Thyroid gland (tissue), 4 donors: ENCODE results near the gene GPC5. TPM values are rescaled to one million over a fixed set of nuclear protein-coding genes. Genes with fewer than 3 reads are reported as not detected.

Experiments used
- DNase-seq, 2 donors: peaks; one replicate each; pipeline ENCODE4 v3.0.0-alpha.2; 2019
- H3K27ac ChIP-seq, 3 donors: fragments of 200-600 bp; sonication (generic); 1 replicate in 2 of 3; 2 replicates in 1 of 3; pipeline ENCODE4 v1.5.1; 2016 to 2019; ENCODE audit warnings: mild to moderate bottlenecking in 1 of 3, moderate library complexity in 1 of 3
- H3K27me3 ChIP-seq: fragments of 200-600 bp; sonication (generic); one replicate; pipeline ENCODE4 v1.5.1; 2019
- H3K36me3 ChIP-seq, 2 donors: fragments of 200-600 bp; sonication (generic); one replicate each; pipeline ENCODE4 v1.5.1; 2016 to 2019
- H3K4me1 ChIP-seq, 2 donors: fragments of 200-600 bp; sonication (generic); one replicate each; pipeline ENCODE4 v1.5.1; 2017 to 2019
- H3K4me3 ChIP-seq, 3 donors: fragments of 200-600 bp; sonication (generic); replicated peaks in 1 of 3; 1 replicate in 2 of 3; 2 replicates in 1 of 3; pipeline ENCODE4 v1.5.1; 2016; ENCODE audit warnings: mild to moderate bottlenecking in 1 of 3
- H3K9me3 ChIP-seq: fragments of 200-600 bp; sonication (generic); one replicate; pipeline ENCODE4 v1.5.1; 2017
- POLR2A ChIP-seq, 2 donors: fragments of 450-650 bp; IDR thresholded peaks; one replicate each; pipeline ENCODE4 v1.6.1; 2017; ENCODE audit warnings: antibody characterized with exemption in 2 of 2, mild to moderate bottlenecking in 2 of 2, moderate library complexity in 1 of 2
- WGBS, 2 donors: methylation state at CpG; one replicate each; pipeline ENCODE4 v1.1.5; 2017; 5-methylcytosine and 5-hydroxymethylcytosine counted together
- intact Hi-C: fragments of 100-400 bp; cut with DNase I; formaldehyde crosslinking; loops from one replicate; pipeline ENCODE4 v1.15.1; 2023
- total RNA-seq, 4 donors: library from RNA; depleted of rRNA; stranded (reverse); fragments of >200 nt; gene quantifications; one replicate each; pipeline ENCODE4 v1.2.3, GENCODE V29; 2016
- TF ChIP-seq, protein P1 (sequence below), 6 experiments: fragments of 200-600 bp in 3 of 6; fragments of 450-650 bp in 3 of 6; sonication (generic) in 3 of 6; IDR thresholded peaks; one replicate each; pipeline ENCODE4 v1.5.1; 2016 to 2019; ENCODE audit warnings: antibody characterized with exemption in 6 of 6, mild to moderate bottlenecking in 2 of 6, inconsistent platforms in 1 of 6, moderate library complexity in 1 of 6

Gene GPC5
- total RNA-seq, 4 donors from 2014 or later, result 0.67 to 2.3 (median 1.3) TPM

DNA sequence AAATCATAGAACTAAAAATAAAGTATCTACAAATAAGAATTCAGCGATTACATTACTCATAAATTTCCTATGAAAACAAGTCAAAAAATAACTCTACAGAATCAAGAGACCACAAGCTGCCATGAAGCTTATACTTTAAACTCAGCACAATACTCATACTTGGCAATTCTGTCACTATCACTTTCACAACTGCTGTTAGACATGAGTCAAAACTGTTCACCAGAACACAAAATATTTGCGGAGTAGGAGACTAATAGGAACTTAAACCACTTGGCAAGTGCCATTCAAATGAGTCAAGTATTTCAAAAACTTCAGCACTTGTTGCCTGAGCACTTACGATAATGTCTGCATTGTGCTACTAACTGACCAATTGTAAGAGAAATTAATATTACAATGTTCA is 1440.4 kb downstream of the GPC5 start:
- TF ChIP-seq, protein P1, sequence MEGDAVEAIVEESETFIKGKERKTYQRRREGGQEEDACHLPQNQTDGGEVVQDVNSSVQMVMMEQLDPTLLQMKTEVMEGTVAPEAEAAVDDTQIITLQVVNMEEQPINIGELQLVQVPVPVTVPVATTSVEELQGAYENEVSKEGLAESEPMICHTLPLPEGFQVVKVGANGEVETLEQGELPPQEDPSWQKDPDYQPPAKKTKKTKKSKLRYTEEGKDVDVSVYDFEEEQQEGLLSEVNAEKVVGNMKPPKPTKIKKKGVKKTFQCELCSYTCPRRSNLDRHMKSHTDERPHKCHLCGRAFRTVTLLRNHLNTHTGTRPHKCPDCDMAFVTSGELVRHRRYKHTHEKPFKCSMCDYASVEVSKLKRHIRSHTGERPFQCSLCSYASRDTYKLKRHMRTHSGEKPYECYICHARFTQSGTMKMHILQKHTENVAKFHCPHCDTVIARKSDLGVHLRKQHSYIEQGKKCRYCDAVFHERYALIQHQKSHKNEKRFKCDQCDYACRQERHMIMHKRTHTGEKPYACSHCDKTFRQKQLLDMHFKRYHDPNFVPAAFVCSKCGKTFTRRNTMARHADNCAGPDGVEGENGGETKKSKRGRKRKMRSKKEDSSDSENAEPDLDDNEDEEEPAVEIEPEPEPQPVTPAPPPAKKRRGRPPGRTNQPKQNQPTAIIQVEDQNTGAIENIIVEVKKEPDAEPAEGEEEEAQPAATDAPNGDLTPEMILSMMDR (IDR thresholded peaks at IDR 0.05), result no peak
- no peak for TF ChIP-seq POLR2A (IDR thresholded peaks at IDR 0.05)

DNA sequence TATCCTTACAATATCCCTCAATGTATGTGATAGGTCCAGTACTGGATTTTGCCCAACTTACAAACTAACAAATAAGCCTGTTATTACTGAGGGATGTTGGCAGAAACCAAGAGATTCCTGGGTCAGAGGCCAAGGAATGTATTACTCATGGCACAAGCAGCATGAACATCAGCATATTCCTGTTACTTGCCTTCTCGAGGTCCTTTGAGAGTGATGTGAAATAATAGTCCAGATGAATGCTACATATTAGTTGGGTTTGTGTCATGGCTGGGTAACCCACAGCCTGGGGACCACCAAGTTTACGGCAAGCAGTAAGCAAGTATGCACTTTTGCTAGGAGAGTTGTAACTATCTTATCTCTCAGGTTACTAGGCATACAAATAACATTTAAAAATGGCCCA is 1443.7 kb downstream of the GPC5 start:
- no peak overlapping the region for H3K27ac ChIP-seq
- H3K4me3 ChIP-seq, result no peak overlapping the region
- WGBS, 2 donors, result 77 to 85% methylated on average over 2 of the region's 2 CpGs
- TF ChIP-seq, protein P1 (IDR thresholded peaks at IDR 0.05), result no peak
- no peak for TF ChIP-seq POLR2A (IDR thresholded peaks at IDR 0.05)
- H3K9me3 ChIP-seq, result no peaks in the 10 kb centered on the region
- intact Hi-C loops, result no loop called here
- no peak for DNase-seq
- no peaks in the 10 kb centered on the region for H3K27me3 ChIP-seq
- no peaks in the 10 kb centered on the region for H3K36me3 ChIP-seq
- no peaks in the 10 kb centered on the region for H3K4me1 ChIP-seq

More for the DNA sequence above, 1440.4 kb downstream of the GPC5 start:
- intact Hi-C loops, result no loop called here
- no peaks in the 10 kb centered on the region for H3K36me3 ChIP-seq
- DNase-seq, result no peak
- no peak overlapping the region for H3K4me3 ChIP-seq
- 68 to 75% methylated on average over 3 of the region's 3 CpGs for WGBS, 2 donors
- no peak overlapping the region for H3K27ac ChIP-seq
- H3K9me3 ChIP-seq, result no peaks in the 10 kb centered on the region
- no peaks in the 10 kb centered on the region for H3K27me3 ChIP-seq
- no peaks in the 10 kb centered on the region for H3K4me1 ChIP-seq

DNA sequence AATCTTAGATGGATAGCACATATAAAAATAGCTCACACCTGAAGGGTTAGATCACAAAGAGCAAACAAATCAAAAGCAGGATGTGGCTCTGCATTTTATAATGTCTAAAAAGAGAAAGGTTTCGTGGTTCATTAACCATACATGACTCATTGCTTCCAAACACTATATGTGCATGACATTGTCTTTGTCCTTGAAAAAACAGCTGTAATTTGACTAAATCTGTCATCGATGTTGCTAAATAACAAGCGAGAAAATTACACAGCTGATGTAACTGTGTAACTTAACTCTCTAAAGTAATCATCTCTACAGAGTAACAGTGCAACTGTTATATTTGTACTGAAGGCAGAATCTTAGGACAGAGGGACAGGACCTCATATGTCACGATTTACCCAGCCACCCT is 1445.1 kb downstream of the GPC5 start:
- no peak for DNase-seq
- Histone ChIP-seq H3K4me1 (no peaks in the 10 kb centered on the region), H3K9me3 (no peaks in the 10 kb centered on the region), H3K4me3 (no peak overlapping the region), H3K36me3 (no peaks in the 10 kb centered on the region), H3K27ac (no peak overlapping the region), H3K27me3 (no peaks in the 10 kb centered on the region)
- WGBS, 2 donors, result 70 to 73% methylated on average over 4 of the region's 4 CpGs
- intact Hi-C loops, result no loop called here
- TF ChIP-seq, protein P1 (IDR thresholded peaks at IDR 0.05), result no peak
- no peak for TF ChIP-seq POLR2A (IDR thresholded peaks at IDR 0.05)

DNA sequence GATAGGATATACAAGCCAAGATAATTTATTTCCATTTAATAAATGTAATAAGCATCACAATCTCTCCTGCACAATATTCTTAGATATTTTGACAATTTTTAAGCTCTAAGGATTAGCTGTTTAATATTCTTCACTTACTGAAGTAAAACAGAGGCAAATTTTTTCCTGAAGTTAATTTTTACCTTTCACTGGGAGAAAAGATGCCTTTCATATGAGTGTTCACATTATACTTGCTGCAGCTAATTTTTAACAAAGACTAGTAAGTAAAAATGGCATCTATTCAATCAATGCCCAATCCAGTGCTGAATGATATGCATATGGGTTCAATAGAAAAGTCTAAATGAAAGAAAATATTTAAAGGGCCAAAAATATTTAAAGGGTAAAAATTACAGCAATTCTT is 1451.0 kb downstream of the GPC5 start:
- no peaks in the 10 kb centered on the region for H3K36me3 ChIP-seq
- TF ChIP-seq POLR2A (IDR thresholded peaks at IDR 0.05), result no peak
- TF ChIP-seq, protein P1 (IDR thresholded peaks at IDR 0.05), result no peak
- H3K4me3 ChIP-seq, result no peak overlapping the region
- H3K4me1 ChIP-seq, result no peaks in the 10 kb centered on the region
- H3K9me3 ChIP-seq, result no peaks in the 10 kb centered on the region
- DNase-seq, result no peak
- intact Hi-C loops, result no loop called here
- no peaks in the 10 kb centered on the region for H3K27me3 ChIP-seq
- H3K27ac ChIP-seq, result no peak overlapping the region

DNA sequence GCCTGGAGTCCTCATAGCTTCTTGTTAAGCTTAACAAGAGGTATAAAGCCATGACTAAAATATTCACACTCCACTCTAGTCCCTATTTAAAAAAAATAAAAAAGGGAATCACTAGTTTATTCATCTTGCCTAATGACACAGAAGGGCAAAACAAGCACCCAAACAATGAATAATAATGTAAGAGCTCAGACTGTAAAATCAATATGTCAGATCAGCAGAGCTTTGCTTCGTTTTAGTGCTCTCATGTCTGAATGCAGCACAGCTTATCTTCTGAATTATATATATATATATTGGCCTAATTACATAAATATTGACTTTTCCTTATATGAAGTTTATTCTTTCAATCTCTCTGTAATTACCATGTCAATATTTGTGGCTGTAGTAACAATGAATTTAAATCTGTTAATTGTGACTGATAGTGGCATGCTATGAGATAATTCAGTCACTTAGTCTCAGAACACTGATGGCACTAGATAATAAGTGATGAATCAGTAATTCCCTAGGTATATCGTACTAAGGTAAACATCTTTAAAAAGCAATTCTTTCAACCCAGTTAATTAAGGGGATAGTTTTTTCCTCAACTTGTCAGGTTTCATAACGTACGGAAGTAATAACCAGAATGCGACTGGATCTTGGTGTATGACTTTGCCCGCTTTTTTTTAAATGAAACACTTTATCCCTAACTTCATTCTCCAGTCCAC is 1466.3 kb downstream of the GPC5 start:
- Histone ChIP-seq H3K27ac (no peak overlapping the region), H3K36me3 (no peaks in the 10 kb centered on the region), H3K4me1 (no peaks in the 10 kb centered on the region), H3K9me3 (no peaks in the 10 kb centered on the region), H3K27me3 (no peaks in the 10 kb centered on the region), H3K4me3 (no peak overlapping the region)
- WGBS, 2 donors, result 88 to 89% methylated on average over 6 of the region's 6 CpGs
- TF ChIP-seq, protein P1 (IDR thresholded peaks at IDR 0.05), result no peak
- no peak for TF ChIP-seq POLR2A (IDR thresholded peaks at IDR 0.05)
- DNase-seq, result no peak
- intact Hi-C loops, result no loop called here
